CD4-positive, alpha-beta T cell treated with Interleukin-6 for 4 hours (primary cell): Measurements from ENCODE around the gene DMAP1.
"Not testable (repeated sequence)": the region's sequence is repeated elsewhere in the genome, so short reads cannot be mapped to it uniquely, and the experiment has no call there.

Experiments
- DNase-seq: peaks from one replicate; pipeline ENCODE4 v3.0.0-alpha.2; 2020; ENCODE audit warnings: mixed read lengths

DMAP1 gene, protein sequence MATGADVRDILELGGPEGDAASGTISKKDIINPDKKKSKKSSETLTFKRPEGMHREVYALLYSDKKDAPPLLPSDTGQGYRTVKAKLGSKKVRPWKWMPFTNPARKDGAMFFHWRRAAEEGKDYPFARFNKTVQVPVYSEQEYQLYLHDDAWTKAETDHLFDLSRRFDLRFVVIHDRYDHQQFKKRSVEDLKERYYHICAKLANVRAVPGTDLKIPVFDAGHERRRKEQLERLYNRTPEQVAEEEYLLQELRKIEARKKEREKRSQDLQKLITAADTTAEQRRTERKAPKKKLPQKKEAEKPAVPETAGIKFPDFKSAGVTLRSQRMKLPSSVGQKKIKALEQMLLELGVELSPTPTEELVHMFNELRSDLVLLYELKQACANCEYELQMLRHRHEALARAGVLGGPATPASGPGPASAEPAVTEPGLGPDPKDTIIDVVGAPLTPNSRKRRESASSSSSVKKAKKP

DNA sequence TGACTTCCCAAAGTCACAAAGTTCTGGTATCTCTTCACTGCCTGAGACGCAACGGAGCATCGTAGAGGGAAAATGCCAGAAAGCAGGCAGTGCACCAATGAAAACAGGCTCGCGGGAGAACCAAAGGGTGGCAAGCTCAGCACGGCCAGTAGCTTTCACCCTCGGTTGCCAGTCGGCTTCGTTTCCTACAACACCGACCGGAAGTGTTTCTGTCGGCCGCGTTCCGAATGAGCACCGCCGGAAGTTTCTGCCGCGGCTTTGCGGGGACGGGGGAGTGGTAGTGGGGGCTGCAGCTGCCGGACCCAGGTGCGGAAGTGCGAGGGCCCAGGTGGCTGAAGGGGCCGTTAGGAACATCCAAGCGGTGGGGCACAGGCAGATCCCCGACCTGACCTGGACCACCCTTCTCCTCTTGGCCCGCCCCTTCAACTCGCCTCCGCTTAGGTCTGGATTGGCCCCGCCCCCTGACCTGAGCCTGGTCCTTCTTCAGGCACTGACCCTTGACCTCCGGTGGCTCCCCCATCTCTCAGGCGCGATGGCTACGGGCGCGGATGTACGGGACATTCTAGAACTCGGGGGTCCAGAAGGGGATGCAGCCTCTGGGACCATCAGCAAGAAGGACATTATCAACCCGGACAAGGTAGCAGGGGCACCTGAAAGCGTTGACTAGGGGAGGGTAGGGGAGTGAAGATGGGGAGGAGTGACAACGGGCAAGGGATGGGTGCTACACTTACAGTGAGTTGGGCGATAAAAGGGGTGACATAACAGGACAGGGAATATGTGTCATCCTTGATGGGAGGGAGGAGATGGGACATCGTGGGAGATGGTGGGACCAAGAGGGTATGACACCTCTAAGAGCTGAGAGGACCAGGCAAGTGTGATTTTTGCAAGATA lies at the start of gene DMAP1:
TSS of gene DMAP1 (plus strand) at position 250 of the 891 bp plus-strand sequence. CDS start at position 533, 283 bp downstream.
- DNase-seq = peak; percentile 84

GRCh38 chr1:44168520-44169098 lies 44.7 kb upstream of the DMAP1 start:
- no peak for DNase-seq

- no peak for DNase-seq
Observed at GRCh38 chr1:44170281-44170823, 42.9 kb upstream of the DMAP1 start.

DNA sequence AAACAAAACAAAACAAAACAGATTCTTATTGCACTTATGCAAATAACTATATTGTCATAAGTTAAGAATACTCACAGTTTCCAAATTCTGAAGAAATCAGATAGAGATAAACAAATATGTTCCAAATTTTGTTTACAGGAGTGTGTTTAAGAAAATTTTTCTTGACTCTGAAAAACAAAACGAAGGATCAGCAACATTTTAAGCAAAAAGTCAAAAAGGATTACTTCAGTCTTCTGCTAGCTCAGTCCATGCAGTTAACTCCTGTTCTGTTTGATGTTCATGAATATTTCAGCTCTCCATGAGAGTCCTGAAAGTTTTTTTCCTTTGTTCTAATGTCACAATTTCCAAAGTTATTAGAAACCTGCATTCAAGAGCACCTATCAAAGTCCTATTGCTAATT lies 38.6 kb upstream of the DMAP1 start:
- DNase-seq = no peak

DNA sequence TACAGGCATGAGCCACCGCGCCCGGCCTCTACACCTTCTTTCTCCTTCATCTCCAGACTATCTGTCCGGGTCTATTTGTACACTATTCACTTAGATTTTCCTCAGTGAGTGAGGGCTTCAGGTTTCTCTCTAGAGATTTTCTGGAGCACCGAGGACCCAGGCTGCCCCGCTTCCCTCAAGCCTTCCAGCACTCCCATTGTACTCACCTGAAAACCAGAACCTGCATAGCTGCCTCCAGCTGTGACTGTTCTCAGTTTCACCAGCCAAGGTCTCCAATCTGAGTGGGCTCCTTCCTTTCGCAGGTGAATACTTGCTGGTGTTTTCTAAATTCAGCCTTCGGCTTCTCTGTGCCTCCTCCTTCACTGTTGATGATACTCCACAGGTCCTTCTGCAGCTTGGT lies 12.9 kb upstream of the DMAP1 start:
- no peak for DNase-seq

GRCh38 chr1:44206545-44206944 lies 6.7 kb upstream of the DMAP1 start:
- DNase-seq = not testable (repeated sequence)

DNA sequence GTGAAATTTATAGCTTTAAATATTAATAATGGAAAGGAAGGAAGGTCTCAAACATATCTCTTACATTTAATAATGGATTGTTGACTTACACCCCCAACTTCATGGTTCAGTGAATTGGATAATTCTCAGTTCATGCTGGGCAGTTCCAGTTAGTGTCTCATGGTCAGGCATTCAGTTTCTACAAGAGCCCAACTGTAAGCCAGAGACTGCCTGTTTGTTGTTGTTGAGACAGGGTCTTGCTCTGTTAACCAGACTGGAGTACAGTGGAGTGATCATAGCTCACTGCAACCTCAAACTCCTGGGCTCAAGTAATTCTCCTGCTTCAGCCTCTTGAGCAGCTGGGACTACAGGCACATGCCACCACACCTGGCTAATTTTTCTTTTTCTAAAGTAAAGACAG lies 5.0 kb upstream of the DMAP1 start:
- no peak for DNase-seq

DNA sequence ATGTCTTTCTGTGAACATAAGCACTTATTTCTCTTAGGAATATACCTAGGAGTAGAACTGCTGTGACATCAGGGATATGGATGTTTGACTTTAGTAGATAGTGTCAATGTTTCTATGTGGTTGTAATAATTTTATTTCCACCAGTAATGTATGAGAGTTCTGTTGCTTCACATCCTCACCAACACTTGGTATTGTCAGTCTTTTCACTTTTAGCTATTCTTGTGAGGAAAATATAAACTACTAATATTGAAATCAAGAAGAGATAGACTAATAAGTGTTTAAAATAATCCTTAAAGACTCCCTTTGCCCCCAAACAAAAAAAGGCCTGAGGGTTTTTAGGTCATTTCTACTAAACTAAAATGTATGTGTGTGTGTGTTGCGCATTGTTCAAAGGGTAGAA lies 2.7 kb upstream of the DMAP1 start:
- no peak for DNase-seq

- peak; percentile 21 for DNase-seq
Observed at GRCh38 chr1:44212355-44213221, 683 bp upstream of the DMAP1 start.

DNA sequence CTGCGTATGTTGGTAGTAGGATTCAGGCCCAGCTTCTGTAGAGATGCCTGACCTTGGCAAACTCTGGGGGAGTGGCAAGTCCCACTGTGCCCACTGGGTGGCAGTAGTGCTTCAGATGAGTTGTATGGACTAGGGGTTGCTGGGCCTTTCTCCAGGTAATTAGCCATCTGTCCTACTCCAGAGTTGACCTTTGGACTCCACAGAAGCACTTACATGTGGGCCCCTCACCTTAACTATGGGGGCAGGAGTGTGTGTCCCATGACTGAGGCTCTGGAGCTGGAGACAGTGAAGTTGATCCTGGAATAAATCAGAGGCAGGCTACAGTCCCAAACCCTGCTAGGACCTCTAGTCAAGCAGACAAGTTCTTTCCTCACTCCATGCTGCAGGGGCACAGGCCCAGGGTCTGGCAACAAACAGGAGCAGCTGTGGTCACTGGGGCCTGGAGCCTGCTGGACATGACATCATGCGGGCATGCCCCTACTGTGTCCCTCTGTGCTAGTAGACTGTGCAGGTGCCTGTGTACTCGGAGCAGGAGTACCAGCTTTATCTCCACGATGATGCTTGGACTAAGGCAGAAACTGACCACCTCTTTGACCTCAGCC lies 4.6 kb downstream of the DMAP1 start:
- peak; percentile 75 for DNase-seq

- DNase-seq = no peak
Observed at GRCh38 chr1:44218503-44219300, 5.4 kb downstream of the DMAP1 start.

DNA sequence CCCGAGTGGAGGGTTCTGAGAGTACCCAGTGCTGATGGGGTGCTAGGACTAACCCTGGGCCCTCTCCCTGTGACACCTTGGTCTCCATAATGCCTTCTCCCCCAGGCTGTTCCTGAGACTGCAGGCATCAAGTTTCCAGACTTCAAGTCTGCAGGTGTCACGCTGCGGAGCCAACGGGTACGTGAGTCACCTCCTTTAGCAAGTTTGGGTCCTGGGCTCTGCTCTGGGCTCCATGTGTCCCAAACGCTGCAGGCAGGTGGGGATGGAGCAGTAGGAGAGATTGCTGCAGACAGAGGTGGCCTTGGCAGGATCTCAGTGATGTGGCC lies 6.0 kb downstream of the DMAP1 start:
- no peak for DNase-seq

DNA sequence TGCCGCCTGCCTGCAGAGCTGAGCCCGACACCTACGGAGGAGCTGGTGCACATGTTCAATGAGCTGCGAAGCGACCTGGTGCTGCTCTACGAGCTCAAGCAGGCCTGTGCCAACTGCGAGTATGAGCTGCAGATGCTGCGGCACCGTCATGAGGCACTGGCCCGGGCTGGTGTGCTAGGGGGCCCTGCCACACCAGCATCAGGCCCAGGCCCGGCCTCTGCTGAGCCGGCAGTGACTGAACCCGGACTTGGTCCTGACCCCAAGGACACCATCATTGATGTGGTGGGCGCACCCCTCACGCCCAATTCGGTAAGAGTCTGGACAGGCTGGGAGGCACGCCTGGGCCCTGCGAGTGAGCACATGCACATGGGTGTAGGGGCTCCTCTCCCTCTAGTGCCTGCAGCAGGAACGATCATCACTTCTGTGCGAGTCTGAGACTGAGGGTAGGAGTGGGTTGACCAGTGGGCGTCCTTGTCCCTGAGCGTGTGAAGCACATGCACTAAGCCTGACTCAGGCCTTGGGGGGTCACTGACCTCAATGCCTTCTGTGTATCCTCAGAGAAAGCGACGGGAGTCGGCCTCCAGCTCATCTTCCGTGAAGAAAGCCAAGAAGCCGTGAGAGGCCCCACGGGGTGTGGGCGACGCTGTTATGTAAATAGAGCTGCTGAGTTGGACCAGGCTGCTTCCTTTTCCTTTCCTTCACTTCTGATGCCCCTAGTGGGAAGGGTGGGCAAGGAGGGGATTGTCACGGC lies 6.9 kb downstream of the DMAP1 start:
- no peak for DNase-seq

GRCh38 chr1:44220755-44221154 lies 7.5 kb downstream of the DMAP1 start:
- no peak for DNase-seq

DNA sequence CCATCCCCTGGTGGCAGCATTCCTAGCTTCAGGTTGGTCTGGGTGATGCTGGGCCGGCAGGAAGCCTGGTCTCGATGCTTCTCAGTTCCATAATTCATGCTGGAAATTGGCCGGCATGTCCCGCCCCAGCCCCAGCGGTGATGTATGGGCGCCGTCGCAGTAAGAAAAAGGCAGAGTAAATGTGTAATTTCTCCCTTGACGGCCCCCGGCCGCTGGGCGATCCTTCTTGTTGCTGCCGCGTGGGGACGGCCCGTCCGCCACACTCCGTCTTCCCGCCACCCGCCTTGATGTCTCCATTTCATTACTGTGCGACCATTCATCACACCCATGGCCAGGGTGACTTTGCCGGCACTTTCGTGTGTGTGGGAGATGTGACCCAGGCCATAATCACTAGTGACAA lies 8.5 kb downstream of the DMAP1 start:
- no peak for DNase-seq

DNA sequence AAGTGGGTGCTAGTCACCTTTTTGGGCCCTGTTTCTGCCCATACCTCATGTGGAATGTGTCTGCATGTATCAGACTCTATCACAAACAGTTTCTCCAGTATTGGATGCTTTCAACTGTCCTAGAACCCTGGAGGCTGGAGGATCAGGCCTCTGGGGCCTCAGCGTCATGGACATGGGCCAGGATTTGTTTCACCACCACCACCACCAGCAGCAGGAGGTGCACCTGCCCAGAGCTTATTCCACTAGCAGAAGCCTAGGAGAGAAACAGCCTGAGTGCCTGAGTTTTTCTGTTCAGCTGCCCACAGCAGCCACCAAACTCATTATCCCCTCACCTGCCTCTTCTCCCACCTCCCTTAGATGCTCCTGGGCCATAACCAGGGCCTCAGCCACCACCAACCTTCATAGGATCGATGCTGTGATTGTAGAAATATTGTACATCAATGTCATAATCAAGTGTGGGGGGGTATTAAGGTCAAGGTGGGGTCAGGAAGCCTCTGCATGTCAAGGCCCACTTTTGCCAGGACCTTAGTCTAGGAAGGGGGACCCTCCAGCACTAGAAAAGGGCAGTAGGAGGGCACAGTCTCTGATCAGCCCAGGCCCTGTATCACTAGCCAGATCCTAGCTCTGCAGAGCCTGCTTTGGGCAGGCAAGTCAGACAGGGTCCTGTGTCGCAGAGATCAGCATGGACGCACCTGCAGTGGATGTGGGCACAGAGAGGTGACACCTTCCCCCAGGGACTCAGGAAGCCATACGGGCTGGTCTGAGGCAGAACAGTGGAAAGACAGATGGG lies 9.3 kb downstream of the DMAP1 start:
- no peak for DNase-seq

GRCh38 chr1:44223187-44223610 lies 9.9 kb downstream of the DMAP1 start:
- DNase-seq = no peak

GRCh38 chr1:44225761-44226160 lies 12.5 kb downstream of the DMAP1 start:
- no peak for DNase-seq

GRCh38 chr1:44227211-44227610 lies 13.9 kb downstream of the DMAP1 start:
- DNase-seq = no peak
